B cell (primary cell): Measurements from ENCODE around the gene ARID3A.

Experiments
- EZH2 ChIP-seq: IDR thresholded peaks from 2 replicates; pipeline ENCODE4 v1.6.1; 2012; ENCODE audit warnings: borderline replicate concordance, low read depth, mild to moderate bottlenecking, moderate library complexity, low read length; ENCODE audit not compliant: insufficient read depth, poor library complexity, severe bottlenecking
- TF ChIP-seq, protein P1 (sequence below): fragments of 200-600 bp; IDR thresholded peaks from one replicate; pipeline ENCODE4 v1.8.0; 2022; ENCODE audit warnings: antibody characterized with exemption, mild to moderate bottlenecking

DNA sequence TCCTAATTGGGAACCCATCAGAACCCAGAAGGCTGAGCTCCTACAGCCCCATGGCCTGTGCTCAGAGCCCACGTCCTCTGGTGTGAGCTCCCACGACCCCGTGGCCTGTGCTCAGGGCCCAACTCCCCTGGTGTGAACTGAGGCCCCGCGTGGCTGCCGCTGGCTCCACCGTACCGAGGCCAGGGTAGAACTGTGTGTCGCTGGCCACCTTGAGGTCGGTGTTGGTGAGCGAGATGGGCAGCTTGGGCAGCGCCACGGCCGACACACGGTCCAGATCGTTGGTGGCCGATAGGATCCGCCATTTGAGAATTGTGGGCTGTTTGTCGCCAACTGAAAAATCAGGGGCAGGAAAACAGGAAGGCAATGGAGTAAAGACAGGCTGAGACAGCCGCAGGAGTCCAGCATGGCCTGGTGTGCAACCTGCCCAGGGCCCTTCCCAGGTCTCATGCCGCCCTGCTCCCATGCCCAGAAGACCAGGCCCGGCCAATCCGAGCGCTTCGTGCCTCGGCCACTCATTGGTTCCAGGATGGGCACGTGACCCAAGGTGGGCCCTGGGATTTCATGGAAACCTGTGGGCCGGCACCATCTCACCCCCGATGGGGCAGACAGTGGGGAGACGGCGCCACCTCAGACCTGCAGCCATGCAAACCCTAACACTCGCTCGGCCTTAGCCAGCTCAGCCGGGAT, 44.3 kb upstream of the ARID3A start:
- TF ChIP-seq, protein P1, sequence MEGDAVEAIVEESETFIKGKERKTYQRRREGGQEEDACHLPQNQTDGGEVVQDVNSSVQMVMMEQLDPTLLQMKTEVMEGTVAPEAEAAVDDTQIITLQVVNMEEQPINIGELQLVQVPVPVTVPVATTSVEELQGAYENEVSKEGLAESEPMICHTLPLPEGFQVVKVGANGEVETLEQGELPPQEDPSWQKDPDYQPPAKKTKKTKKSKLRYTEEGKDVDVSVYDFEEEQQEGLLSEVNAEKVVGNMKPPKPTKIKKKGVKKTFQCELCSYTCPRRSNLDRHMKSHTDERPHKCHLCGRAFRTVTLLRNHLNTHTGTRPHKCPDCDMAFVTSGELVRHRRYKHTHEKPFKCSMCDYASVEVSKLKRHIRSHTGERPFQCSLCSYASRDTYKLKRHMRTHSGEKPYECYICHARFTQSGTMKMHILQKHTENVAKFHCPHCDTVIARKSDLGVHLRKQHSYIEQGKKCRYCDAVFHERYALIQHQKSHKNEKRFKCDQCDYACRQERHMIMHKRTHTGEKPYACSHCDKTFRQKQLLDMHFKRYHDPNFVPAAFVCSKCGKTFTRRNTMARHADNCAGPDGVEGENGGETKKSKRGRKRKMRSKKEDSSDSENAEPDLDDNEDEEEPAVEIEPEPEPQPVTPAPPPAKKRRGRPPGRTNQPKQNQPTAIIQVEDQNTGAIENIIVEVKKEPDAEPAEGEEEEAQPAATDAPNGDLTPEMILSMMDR = no peak
- TF ChIP-seq EZH2 = no peak
